ENCODE results near the gene MED12L. TPM values are rescaled to one million over a fixed set of nuclear protein-coding genes. Genes with fewer than 3 reads are reported as not detected.

Gene MED12L
- total and polyA plus RNA-seq, 9 donors: 2.6 to 11.7 (median 6.8) TPM

DNA sequence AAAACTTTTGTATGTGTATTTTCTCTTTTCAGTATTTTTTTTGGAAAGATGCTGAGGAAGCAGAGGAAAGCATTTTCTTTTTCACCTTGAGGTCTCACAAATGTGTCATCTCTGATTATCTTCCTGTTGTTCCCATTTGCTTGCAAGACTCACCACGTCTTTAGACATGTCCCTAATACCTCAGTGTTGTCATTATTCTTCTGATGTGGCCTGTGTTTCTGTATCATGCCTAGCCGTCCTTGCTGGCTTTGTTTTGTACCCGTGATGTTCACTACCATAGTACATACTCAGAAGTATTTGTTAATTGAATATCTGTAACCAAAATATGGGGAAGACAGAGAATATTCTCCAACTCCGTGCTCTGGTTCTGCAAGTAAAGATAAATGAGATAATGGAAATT lies 197.9 kb downstream of the MED12L start:
- DNase-seq: no peak
- H3K27ac ChIP-seq (ENCODE audit: low read length): no peak overlapping the region
- no CpG with 5 or more reads among the region's 4 CpGs for WGBS (ENCODE audit: insufficient coverage)
- no peak overlapping the region for H3K4me3 ChIP-seq (ENCODE audit: low read length)
- no peaks in the 10 kb centered on the region for H3K9me3 ChIP-seq (replicated peaks; ENCODE audit: control insufficient read depth, low read depth, low read length)
- H3K36me3 ChIP-seq (ENCODE audit: control insufficient read depth, insufficient read depth, low read length): no peaks in the 10 kb centered on the region
- H3K4me1 ChIP-seq (ENCODE audit: control insufficient read depth, insufficient read depth, low read length): no peaks in the 10 kb centered on the region
- no peaks in the 10 kb centered on the region for H3K27me3 ChIP-seq (ENCODE audit: control insufficient read depth, insufficient read depth, low read length)

DNA sequence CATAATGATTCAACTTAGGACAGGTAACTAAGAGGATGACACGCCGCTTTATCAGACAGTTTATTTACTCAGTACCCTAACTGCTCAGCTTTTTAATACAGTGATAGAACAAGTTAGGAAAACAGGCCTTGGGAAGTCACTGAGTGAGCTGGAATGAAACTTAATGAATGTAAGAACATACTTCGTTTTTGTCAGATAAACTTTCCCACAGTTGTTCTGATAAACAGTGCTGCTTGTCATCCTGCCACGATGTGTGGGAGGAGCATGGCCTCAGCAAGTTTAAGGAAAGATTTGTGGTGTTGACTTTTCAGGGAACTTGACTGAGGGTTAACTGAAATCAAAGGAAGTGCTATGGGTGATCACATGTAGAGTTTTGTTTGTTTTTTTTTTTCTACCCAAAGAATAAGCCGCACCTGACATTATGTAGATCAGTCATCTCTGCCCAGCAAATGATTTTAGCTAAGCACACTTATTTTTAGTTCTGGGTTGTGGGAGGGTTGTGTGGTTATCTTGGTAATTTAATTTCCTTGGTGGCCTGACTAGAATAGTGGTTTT lies 198.5 kb downstream of the MED12L start:
- Histone ChIP-seq H3K27ac (ENCODE audit: low read length) (no peak overlapping the region), H3K4me1 (ENCODE audit: control insufficient read depth, insufficient read depth, low read length) (no peaks in the 10 kb centered on the region), H3K4me3 (ENCODE audit: low read length) (no peak overlapping the region), H3K27me3 (ENCODE audit: control insufficient read depth, insufficient read depth, low read length) (no peaks in the 10 kb centered on the region), H3K36me3 (ENCODE audit: control insufficient read depth, insufficient read depth, low read length) (no peaks in the 10 kb centered on the region), H3K9me3 (replicated peaks; ENCODE audit: control insufficient read depth, low read depth, low read length) (no peaks in the 10 kb centered on the region)
- peak; percentile 42 for DNase-seq
- WGBS (ENCODE audit: insufficient coverage): 53% methylated on average over 2 of the region's 5 CpGs

DNA sequence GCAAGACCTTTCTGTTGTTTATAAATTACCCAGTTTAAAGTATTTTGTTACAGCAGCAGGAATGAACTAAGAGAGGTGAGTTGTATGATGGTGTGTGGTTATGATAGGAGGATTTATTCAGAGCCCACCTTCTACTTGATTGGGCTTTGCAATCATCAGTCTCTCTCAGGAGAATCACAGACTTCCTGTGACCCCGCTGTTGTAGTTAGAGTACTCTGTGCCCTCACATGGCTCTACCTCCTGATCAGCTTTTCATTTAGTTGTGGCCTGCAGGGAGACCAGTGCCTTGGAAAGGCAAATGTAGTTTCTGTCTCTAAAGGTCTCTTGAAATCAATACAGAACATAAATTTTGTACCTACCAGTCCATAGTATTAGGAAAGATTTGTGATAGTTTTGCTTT lies 200.5 kb downstream of the MED12L start:
- no CpG with 5 or more reads among the region's 1 CpG for WGBS (ENCODE audit: insufficient coverage)
- H3K27me3 ChIP-seq (ENCODE audit: control insufficient read depth, insufficient read depth, low read length): no peaks in the 10 kb centered on the region
- H3K4me3 ChIP-seq (ENCODE audit: low read length): no peak overlapping the region
- no peaks in the 10 kb centered on the region for H3K9me3 ChIP-seq (replicated peaks; ENCODE audit: control insufficient read depth, low read depth, low read length)
- H3K4me1 ChIP-seq (ENCODE audit: control insufficient read depth, insufficient read depth, low read length): no peaks in the 10 kb centered on the region
- no peak overlapping the region for H3K27ac ChIP-seq (ENCODE audit: low read length)
- H3K36me3 ChIP-seq (ENCODE audit: control insufficient read depth, insufficient read depth, low read length): no peaks in the 10 kb centered on the region
- DNase-seq: no peak

GRCh38 chr3:151289445-151289844 lies 204.0 kb downstream of the MED12L start:
- Histone ChIP-seq H3K4me3 (ENCODE audit: low read length) (no peak overlapping the region), H3K9me3 (replicated peaks; ENCODE audit: control insufficient read depth, low read depth, low read length) (no peaks in the 10 kb centered on the region), H3K27me3 (ENCODE audit: control insufficient read depth, insufficient read depth, low read length) (no peaks in the 10 kb centered on the region), H3K4me1 (ENCODE audit: control insufficient read depth, insufficient read depth, low read length) (no peaks in the 10 kb centered on the region), H3K36me3 (ENCODE audit: control insufficient read depth, insufficient read depth, low read length) (no peaks in the 10 kb centered on the region), H3K27ac (ENCODE audit: low read length) (no peak overlapping the region)
- DNase-seq: no peak
- WGBS (ENCODE audit: insufficient coverage): no CpG with 5 or more reads among the region's 3 CpGs

DNA sequence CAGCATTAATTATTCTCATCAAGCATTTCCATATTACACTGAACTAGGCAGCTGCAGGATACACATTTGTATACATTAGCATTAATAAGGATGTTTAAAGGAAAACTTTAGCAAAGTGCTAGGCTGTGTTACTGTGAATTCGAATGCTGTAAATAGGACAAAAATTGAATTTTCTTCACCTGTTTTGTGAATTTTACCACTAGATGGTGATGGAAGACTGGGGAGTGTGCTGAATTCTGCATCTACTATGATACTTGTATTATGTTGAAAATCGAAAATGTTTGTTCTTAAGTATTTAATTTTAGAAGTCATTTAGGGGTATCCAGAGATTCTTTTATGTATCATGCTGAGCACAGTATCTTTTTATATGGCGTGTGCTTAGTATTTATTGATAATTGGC lies 205.2 kb downstream of the MED12L start:
- H3K9me3 ChIP-seq (replicated peaks; ENCODE audit: control insufficient read depth, low read depth, low read length): no peaks in the 10 kb centered on the region
- DNase-seq: peak; percentile 61
- WGBS (ENCODE audit: insufficient coverage): no CpG with 5 or more reads among the region's 3 CpGs

GRCh38 chr3:151293127-151293526 lies 207.7 kb downstream of the MED12L start:
- no peaks in the 10 kb centered on the region for H3K9me3 ChIP-seq (replicated peaks; ENCODE audit: control insufficient read depth, low read depth, low read length)

More for the DNA sequence above, 205.2 kb downstream of the MED12L start:
- H3K4me1 ChIP-seq (ENCODE audit: control insufficient read depth, insufficient read depth, low read length): no peaks in the 10 kb centered on the region
- no peak overlapping the region for H3K27ac ChIP-seq (ENCODE audit: low read length)
- H3K36me3 ChIP-seq (ENCODE audit: control insufficient read depth, insufficient read depth, low read length): no peaks in the 10 kb centered on the region
- H3K27me3 ChIP-seq (ENCODE audit: control insufficient read depth, insufficient read depth, low read length): no peaks in the 10 kb centered on the region
- no peak overlapping the region for H3K4me3 ChIP-seq (ENCODE audit: low read length)

DNA sequence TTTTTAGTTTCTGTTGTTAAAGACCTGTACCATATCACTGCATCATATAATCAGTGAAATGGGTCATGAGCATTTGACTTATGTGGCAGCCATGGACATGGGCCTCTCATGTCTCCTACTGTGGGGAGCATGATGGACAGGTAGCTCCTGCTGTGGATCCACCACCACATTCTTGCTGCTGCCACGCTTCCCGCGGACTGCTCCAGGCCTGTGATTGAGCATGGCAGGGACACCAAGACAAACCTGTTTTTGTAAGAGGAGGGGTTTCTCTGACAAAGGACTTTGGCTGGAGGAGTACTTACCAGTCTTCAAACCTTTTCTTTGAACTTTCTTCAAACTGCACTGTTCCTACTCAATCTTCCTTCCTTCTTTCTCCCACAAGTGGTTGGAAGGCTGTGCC lies 210.8 kb downstream of the MED12L start:
- no CpG with 5 or more reads among the region's 3 CpGs for WGBS (ENCODE audit: insufficient coverage)
- H3K27ac ChIP-seq (ENCODE audit: low read length): no peak overlapping the region
- no peak for DNase-seq
- H3K4me3 ChIP-seq (ENCODE audit: low read length): no peak overlapping the region
- no peaks in the 10 kb centered on the region for H3K4me1 ChIP-seq (ENCODE audit: control insufficient read depth, insufficient read depth, low read length)
- H3K27me3 ChIP-seq (ENCODE audit: control insufficient read depth, insufficient read depth, low read length): no peaks in the 10 kb centered on the region
- H3K36me3 ChIP-seq (ENCODE audit: control insufficient read depth, insufficient read depth, low read length): no peaks in the 10 kb centered on the region
- H3K9me3 ChIP-seq (replicated peaks; ENCODE audit: control insufficient read depth, low read depth, low read length): no peaks in the 10 kb centered on the region

More at GRCh38 chr3:151293127-151293526, 207.7 kb downstream of the MED12L start:
- no peaks in the 10 kb centered on the region for H3K27me3 ChIP-seq (ENCODE audit: control insufficient read depth, insufficient read depth, low read length)
- no peaks in the 10 kb centered on the region for H3K4me1 ChIP-seq (ENCODE audit: control insufficient read depth, insufficient read depth, low read length)
- WGBS (ENCODE audit: insufficient coverage): no CpG with 5 or more reads among the region's 6 CpGs
- H3K27ac ChIP-seq (ENCODE audit: low read length): no peak overlapping the region
- H3K4me3 ChIP-seq (ENCODE audit: low read length): no peak overlapping the region
- DNase-seq: no peak
- no peaks in the 10 kb centered on the region for H3K36me3 ChIP-seq (ENCODE audit: control insufficient read depth, insufficient read depth, low read length)

- H3K9me3 ChIP-seq (replicated peaks; ENCODE audit: control insufficient read depth, low read depth, low read length): no peaks in the 10 kb centered on the region
- no peaks in the 10 kb centered on the region for H3K36me3 ChIP-seq (ENCODE audit: control insufficient read depth, insufficient read depth, low read length)
- H3K4me3 ChIP-seq (ENCODE audit: low read length): no peak overlapping the region
- WGBS (ENCODE audit: insufficient coverage): no CpG with 5 or more reads among the region's 2 CpGs
- no peaks in the 10 kb centered on the region for H3K4me1 ChIP-seq (ENCODE audit: control insufficient read depth, insufficient read depth, low read length)
- H3K27ac ChIP-seq (ENCODE audit: low read length): no peak overlapping the region
- no peaks in the 10 kb centered on the region for H3K27me3 ChIP-seq (ENCODE audit: control insufficient read depth, insufficient read depth, low read length)
- DNase-seq: no peak
These were observed 212.0 kb downstream of the MED12L start for GRCh38 chr3:151297429-151297828.

DNA sequence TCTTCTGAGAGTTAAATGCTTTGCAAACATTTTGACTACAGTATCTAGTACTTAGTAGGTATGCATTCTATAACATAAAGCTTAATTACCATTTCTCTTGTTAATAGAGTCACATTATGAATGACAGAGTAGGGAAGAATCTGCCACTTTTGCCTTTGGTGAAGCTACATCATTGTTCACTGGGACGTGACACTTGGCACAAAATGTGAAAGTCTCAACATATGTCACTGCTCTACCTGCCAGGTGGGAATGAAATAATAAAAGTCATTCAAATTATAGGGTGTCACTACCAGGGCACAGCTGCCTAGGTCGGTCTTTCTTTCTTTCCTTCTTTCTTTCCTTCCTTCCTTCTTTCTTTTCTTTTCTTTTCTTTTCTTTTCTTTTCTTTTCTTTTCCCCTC lies 213.5 kb downstream of the MED12L start:
- H3K4me3 ChIP-seq (ENCODE audit: low read length): no peak overlapping the region
- no peaks in the 10 kb centered on the region for H3K27me3 ChIP-seq (ENCODE audit: control insufficient read depth, insufficient read depth, low read length)
- H3K36me3 ChIP-seq (ENCODE audit: control insufficient read depth, insufficient read depth, low read length): no peaks in the 10 kb centered on the region
- no peaks in the 10 kb centered on the region for H3K9me3 ChIP-seq (replicated peaks; ENCODE audit: control insufficient read depth, low read depth, low read length)
- no peak overlapping the region for H3K27ac ChIP-seq (ENCODE audit: low read length)
- WGBS (ENCODE audit: insufficient coverage): 80% methylated on average over 2 of the region's 2 CpGs
- no peaks in the 10 kb centered on the region for H3K4me1 ChIP-seq (ENCODE audit: control insufficient read depth, insufficient read depth, low read length)
- no peak for DNase-seq

DNA sequence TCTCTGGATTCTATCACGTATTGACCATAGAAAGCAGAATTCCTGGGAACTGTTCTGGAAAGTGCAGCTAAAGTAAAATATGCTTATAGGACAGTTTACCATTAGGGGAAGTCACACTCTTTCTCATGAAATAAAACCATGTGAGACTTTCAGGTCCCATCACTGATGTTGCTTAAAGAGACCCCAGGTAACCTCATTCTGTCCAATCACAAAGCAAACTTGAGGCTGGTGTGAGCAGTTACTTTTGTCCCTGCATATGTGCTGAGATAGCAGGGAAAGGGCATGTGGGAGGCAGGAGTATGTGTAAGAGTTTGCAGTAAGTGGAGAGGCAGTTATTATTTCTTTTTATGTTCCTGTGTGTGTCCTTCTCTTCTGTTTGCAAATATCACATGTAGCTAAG lies 215.1 kb downstream of the MED12L start:
- H3K36me3 ChIP-seq (ENCODE audit: control insufficient read depth, insufficient read depth, low read length): no peaks in the 10 kb centered on the region
- H3K4me1 ChIP-seq (ENCODE audit: control insufficient read depth, insufficient read depth, low read length): no peaks in the 10 kb centered on the region
- H3K27me3 ChIP-seq (ENCODE audit: control insufficient read depth, insufficient read depth, low read length): no peaks in the 10 kb centered on the region
- H3K9me3 ChIP-seq (replicated peaks; ENCODE audit: control insufficient read depth, low read depth, low read length): no peaks in the 10 kb centered on the region
- no CpG with 5 or more reads among the region's 1 CpG for WGBS (ENCODE audit: insufficient coverage)
- no peak for DNase-seq
- no peak overlapping the region for H3K4me3 ChIP-seq (ENCODE audit: low read length)
- H3K27ac ChIP-seq (ENCODE audit: low read length): no peak overlapping the region

GRCh38 chr3:151301787-151302186 lies 216.3 kb downstream of the MED12L start:
- no peak overlapping the region for H3K4me3 ChIP-seq (ENCODE audit: low read length)
- no peaks in the 10 kb centered on the region for H3K4me1 ChIP-seq (ENCODE audit: control insufficient read depth, insufficient read depth, low read length)
- WGBS (ENCODE audit: insufficient coverage): 70% methylated on average over 2 of the region's 3 CpGs
- no peak overlapping the region for H3K27ac ChIP-seq (ENCODE audit: low read length)
- no peaks in the 10 kb centered on the region for H3K27me3 ChIP-seq (ENCODE audit: control insufficient read depth, insufficient read depth, low read length)
- no peak for DNase-seq
- H3K9me3 ChIP-seq (replicated peaks; ENCODE audit: control insufficient read depth, low read depth, low read length): no peaks in the 10 kb centered on the region
- no peaks in the 10 kb centered on the region for H3K36me3 ChIP-seq (ENCODE audit: control insufficient read depth, insufficient read depth, low read length)

Measured in muscle of leg (tissue), 11 donors.